KOPT-K1 (cell line): ENCODE results near the gene NHS.

Experiments used
- H3K27ac ChIP-seq: fragments of 200-600 bp; sonication (generic); 2 replicates; pipeline ENCODE4 v1.5.1; 2016; ENCODE audit warnings: antibody characterized with exemption, mild to moderate bottlenecking, low read depth, low read length; ENCODE audit not compliant: poor library complexity, severe bottlenecking
- H3K36me3 ChIP-seq: fragments of 200-600 bp; sonication (generic); 2 replicates; pipeline ENCODE4 v1.5.1; 2017; ENCODE audit warnings: antibody characterized with exemption, mild to moderate bottlenecking, low read length, moderate library complexity; ENCODE audit not compliant: insufficient read depth
- H3K9me3 ChIP-seq: fragments of 200-600 bp; sonication (generic); 2 replicates; pipeline ENCODE4 v1.5.1; 2017; ENCODE audit warnings: antibody characterized with exemption, low read length, mild to moderate bottlenecking; ENCODE audit not compliant: insufficient read depth, poor library complexity, severe bottlenecking

Gene NHS

GRCh38 chrX:17521871-17522693 lies 147.1 kb downstream of the NHS start:
- Histone ChIP-seq H3K36me3 (no peaks in the 10 kb centered on the region), H3K27ac (no peak overlapping the region), H3K9me3 (no peaks in the 10 kb centered on the region)

DNA sequence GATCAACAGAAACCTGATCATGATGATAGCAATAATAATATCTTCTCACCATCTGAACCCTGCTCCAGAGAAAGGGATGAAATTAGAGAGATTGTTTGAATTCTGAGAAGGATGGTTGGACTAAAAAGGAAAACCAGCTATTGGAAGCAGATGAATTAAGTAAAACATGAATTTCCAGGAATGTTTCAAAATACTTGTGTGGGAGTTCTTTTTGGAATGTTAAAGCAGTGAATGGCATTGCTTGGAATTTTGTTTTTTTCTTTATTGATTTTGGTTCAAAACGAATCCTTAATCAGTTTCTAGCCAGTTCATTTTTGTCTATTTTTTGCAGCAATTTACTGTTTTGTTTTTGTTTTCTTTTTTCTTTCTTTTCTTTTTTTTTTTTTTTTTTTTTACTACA lies 150.3 kb downstream of the NHS start:
- no peak overlapping the region for H3K27ac ChIP-seq
- H3K36me3 ChIP-seq: no peaks in the 10 kb centered on the region
- H3K9me3 ChIP-seq: no peaks in the 10 kb centered on the region

GRCh38 chrX:17525762-17526555 lies 151.0 kb downstream of the NHS start:
- Histone ChIP-seq H3K9me3 (no peaks in the 10 kb centered on the region), H3K27ac (no peak overlapping the region), H3K36me3 (no peaks in the 10 kb centered on the region)

GRCh38 chrX:17527135-17527701 lies 152.2 kb downstream of the NHS start:
- Histone ChIP-seq H3K27ac (no peak overlapping the region), H3K9me3 (no peaks in the 10 kb centered on the region), H3K36me3 (no peaks in the 10 kb centered on the region)

- Histone ChIP-seq H3K9me3 (no peaks in the 10 kb centered on the region), H3K27ac (no peak overlapping the region), H3K36me3 (no peaks in the 10 kb centered on the region)
Observed at GRCh38 chrX:17527922-17528321, 152.9 kb downstream of the NHS start.

GRCh38 chrX:17529151-17529745 lies 154.2 kb downstream of the NHS start:
- H3K27ac ChIP-seq: no peak overlapping the region

DNA sequence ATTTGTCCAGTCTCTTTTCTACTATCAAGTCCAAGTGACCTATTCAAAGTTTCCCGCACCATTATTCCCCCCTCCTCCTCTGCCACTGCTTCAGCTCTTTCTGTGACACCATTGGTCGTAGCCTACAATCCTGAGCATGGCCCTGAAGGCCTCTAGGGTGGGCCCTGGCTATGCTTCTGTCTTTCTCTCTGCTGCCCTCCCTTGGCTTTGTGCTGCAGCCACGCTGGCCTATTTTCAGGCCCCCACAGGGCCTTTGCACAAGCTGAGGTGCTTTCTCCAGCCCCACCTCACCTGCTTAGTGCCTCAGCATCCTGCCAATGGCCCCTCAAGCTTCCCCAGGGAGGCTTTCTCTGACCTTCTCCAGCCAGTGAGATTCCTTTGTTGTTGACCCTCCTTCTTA lies 156.5 kb downstream of the NHS start:
- H3K27ac ChIP-seq: no peak overlapping the region
- H3K36me3 ChIP-seq: no peaks in the 10 kb centered on the region
- H3K9me3 ChIP-seq: no peaks in the 10 kb centered on the region

More at GRCh38 chrX:17529151-17529745, 154.2 kb downstream of the NHS start:
- no peaks in the 10 kb centered on the region for H3K9me3 ChIP-seq
- H3K36me3 ChIP-seq: no peaks in the 10 kb centered on the region

- Histone ChIP-seq H3K9me3 (no peaks in the 10 kb centered on the region), H3K36me3 (no peaks in the 10 kb centered on the region), H3K27ac (no peak overlapping the region)
Observed at GRCh38 chrX:17535229-17535628, 160.2 kb downstream of the NHS start.

GRCh38 chrX:17537723-17538243 lies 162.8 kb downstream of the NHS start:
- Histone ChIP-seq H3K27ac (no peak overlapping the region), H3K9me3 (no peaks in the 10 kb centered on the region), H3K36me3 (no peaks in the 10 kb centered on the region)

GRCh38 chrX:17542123-17542522 lies 167.1 kb downstream of the NHS start:
- Histone ChIP-seq H3K9me3 (no peaks in the 10 kb centered on the region), H3K27ac (no peak overlapping the region), H3K36me3 (no peaks in the 10 kb centered on the region)

DNA sequence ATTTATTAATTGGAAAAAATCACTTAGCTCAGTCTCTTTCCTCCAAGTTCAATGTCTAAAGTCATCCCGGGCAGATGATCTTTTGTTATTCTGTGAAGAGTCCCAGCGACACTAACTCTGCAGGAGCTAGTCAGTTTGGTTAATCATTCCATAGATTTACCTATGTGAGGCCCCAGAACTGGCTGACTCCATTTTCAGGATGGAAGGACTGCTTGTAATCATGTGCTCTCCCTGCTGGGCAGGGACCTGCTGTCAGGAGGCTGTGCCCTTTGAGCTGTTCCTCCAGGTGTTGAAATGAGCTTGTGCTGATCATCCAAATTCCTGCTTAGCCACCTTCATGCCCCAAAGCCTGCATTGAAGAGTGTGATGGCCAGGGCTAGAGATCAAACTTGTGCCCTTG lies 169.8 kb downstream of the NHS start:
- Histone ChIP-seq H3K27ac (no peak overlapping the region), H3K9me3 (no peaks in the 10 kb centered on the region), H3K36me3 (no peaks in the 10 kb centered on the region)

GRCh38 chrX:17546356-17546755 lies 171.4 kb downstream of the NHS start:
- Histone ChIP-seq H3K36me3 (no peaks in the 10 kb centered on the region), H3K27ac (no peak overlapping the region), H3K9me3 (no peaks in the 10 kb centered on the region)

DNA sequence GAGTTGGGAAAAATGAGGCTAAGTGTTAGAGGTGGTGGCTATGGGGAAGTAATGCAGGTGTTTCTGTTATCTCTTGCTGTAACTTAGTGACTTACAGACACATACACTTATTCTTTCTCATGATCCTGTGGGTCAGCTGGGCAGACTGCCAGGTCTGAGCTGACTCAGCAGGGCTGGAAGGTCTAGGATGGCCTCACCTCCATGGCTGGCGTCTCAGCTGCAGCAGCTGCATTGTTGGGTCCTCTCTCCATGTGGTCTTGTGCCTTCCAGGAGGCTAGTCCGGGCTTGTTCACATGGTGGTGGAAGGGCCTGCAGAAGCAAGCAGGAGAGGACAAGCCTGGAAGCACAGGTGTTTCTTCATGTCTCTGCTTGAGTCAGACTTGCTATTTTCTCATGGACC lies 172.7 kb downstream of the NHS start:
- no peaks in the 10 kb centered on the region for H3K36me3 ChIP-seq
- H3K9me3 ChIP-seq: no peaks in the 10 kb centered on the region
- no peak overlapping the region for H3K27ac ChIP-seq

DNA sequence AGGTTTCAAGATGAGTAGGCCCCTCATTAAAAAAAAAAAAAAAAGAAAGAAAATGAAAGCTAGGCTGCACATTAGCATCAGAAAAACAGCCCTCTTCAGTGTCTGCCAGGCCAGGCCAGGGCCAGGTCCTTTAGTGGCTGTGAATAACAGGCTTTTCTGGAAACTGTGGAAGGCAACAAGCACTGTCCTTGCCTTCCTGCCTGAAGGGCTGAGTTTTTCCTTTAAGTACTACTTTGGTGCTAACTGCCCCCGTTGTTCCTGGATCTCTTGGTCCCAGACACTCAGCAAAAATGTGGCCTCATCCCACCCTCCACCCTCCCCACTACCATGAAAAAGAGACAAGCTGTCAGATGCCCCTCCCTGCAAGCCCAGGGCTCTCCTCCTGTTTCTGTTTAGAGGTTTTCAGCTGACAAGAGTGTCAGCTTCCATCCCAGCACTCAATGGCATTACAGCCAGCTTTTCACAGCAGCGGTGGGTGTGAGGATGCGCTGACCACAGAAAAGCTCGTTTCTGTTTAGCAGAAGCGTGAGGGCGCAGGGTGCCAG lies 174.2 kb downstream of the NHS start:
- no peaks in the 10 kb centered on the region for H3K9me3 ChIP-seq
- H3K36me3 ChIP-seq: no peaks in the 10 kb centered on the region
- H3K27ac ChIP-seq: no peak overlapping the region

GRCh38 chrX:17550011-17550410 lies 175.0 kb downstream of the NHS start:
- H3K9me3 ChIP-seq: no peaks in the 10 kb centered on the region
- no peaks in the 10 kb centered on the region for H3K36me3 ChIP-seq
- H3K27ac ChIP-seq: no peak overlapping the region
